ENCODE measurements around the gene UBE2V1. TPM values are rescaled to one million over a fixed set of nuclear protein-coding genes. Genes with fewer than 3 reads are reported as not detected.
A peak's percentile ranks its signal among the peaks of the same experiment; 100 is the strongest.

Gene UBE2V1
- polyA plus RNA-seq, 1 experiment = 171 TPM

GRCh38 chr20:50034567-50035180 lies 78.3 kb downstream of the UBE2V1 start:
- Histone ChIP-seq H3K4me3 (ENCODE audit: low read depth, low read length) (no peak overlapping the region), H3K9me3 (ENCODE audit: control insufficient read depth, insufficient read depth, low read length) (peaks cover 5% of the 10 kb centered on the region), H3K27ac (ENCODE audit: low read depth, low read length) (no peak overlapping the region), H3K27me3 (ENCODE audit: control insufficient read depth, insufficient read depth, low read length) (no peaks in the 10 kb centered on the region)
- TF ChIP-seq CTCF (IDR thresholded peaks at IDR 0.05; ENCODE audit: low read depth, low read length) = no peak
- CTCF ChIA-PET = no interaction called here
- POLR2A ChIA-PET = interaction anchor here (0.6 kb wide), 1 partner anchor 19 kb away, joined by 3 read pairs; no protein-coding TSS in a partner anchor
- DNase-seq (ENCODE audit: low read depth, low spot score) = no peak

- no peak overlapping the region for H3K4me3 ChIP-seq (ENCODE audit: low read depth, low read length)
- no peaks in the 10 kb centered on the region for H3K27me3 ChIP-seq (ENCODE audit: control insufficient read depth, insufficient read depth, low read length)
- CTCF ChIA-PET = interaction anchor here (2.1 kb wide), 1 partner anchor 54 kb away, joined by 5 read pairs; no protein-coding TSS in a partner anchor
- H3K9me3 ChIP-seq (ENCODE audit: control insufficient read depth, insufficient read depth, low read length) = peaks cover 12% of the 10 kb centered on the region
- POLR2A ChIA-PET = no interaction called here
- TF ChIP-seq CTCF (IDR thresholded peaks at IDR 0.05; ENCODE audit: low read depth, low read length) = no peak
- peak overlapping the region; percentile 75 for H3K27ac ChIP-seq (ENCODE audit: low read depth, low read length)
- no peak for DNase-seq (ENCODE audit: low read depth, low spot score)
Observed at GRCh38 chr20:50032955-50033666, 79.8 kb downstream of the UBE2V1 start.

Other genes starting within 250 kb of the UBE2V1 start
- 4.3 and 4.7 TPM in 2 replicates for gene SPATA2, start 197.6 kb downstream of the UBE2V1 start, polyA plus RNA-seq (2011; rRNA removed)
- 69.6 and 87.4 TPM in 2 replicates for gene RNF114, start 176.8 kb downstream of the UBE2V1 start, polyA plus RNA-seq (2011; rRNA removed)
- gene SNAI1, start 130.2 kb downstream of the UBE2V1 start, polyA plus RNA-seq (2011; rRNA removed) = 2.3 and 3.5 TPM in 2 replicates
- gene PEDS1, start 40.6 kb upstream of the UBE2V1 start, polyA plus RNA-seq (2011; rRNA removed) = 24.7 and 34.1 TPM in 2 replicates
- gene CEBPB, start 77.7 kb upstream of the UBE2V1 start, polyA plus RNA-seq (2011; rRNA removed) = 19.1 and 23.6 TPM in 2 replicates